KMS-11 (cell line): Measurements from ENCODE around the gene KY.

Experiments used
- H2AFZ ChIP-seq: fragments of 200-600 bp; sonication (generic); 2 replicates; pipeline ENCODE4 v1.6.1; 2016; ENCODE audit warnings: antibody characterized with exemption, mixed run types, low read depth
- H3K27ac ChIP-seq: fragments of 200-600 bp; sonication (generic); 2 replicates; pipeline ENCODE4 v1.6.1; 2016; ENCODE audit warnings: mild to moderate bottlenecking, mixed run types
- H3K27me3 ChIP-seq: fragments of 200-600 bp; sonication (generic); 2 replicates; pipeline ENCODE4 v1.6.1; 2017; ENCODE audit warnings: mild to moderate bottlenecking, low read depth, mixed run types, moderate library complexity; ENCODE audit not compliant: insufficient read depth
- H3K36me3 ChIP-seq: fragments of 200-600 bp; sonication (generic); 2 replicates; pipeline ENCODE4 v1.6.1; 2017; ENCODE audit warnings: mild to moderate bottlenecking, mixed run types; ENCODE audit not compliant: insufficient read depth
- H3K4me1 ChIP-seq: fragments of 200-600 bp; sonication (generic); 2 replicates; pipeline ENCODE4 v1.6.1; 2016; ENCODE audit warnings: mild to moderate bottlenecking, low read depth, mixed run types; ENCODE audit not compliant: poor library complexity, severe bottlenecking
- H3K4me2 ChIP-seq: fragments of 200-600 bp; sonication (generic); 2 replicates; pipeline ENCODE4 v1.7.0; 2016; ENCODE audit warnings: mild to moderate bottlenecking, mixed run types
- H3K4me3 ChIP-seq: fragments of 200-600 bp; sonication (generic); IDR thresholded peaks from 2 replicates; pipeline ENCODE4 v1.6.1; 2017; ENCODE audit warnings: low read depth, low read length, mixed read lengths; ENCODE audit not compliant: insufficient read depth
- H3K79me2 ChIP-seq: fragments of 200-600 bp; sonication (generic); 2 replicates; pipeline ENCODE4 v1.6.1; 2016; ENCODE audit warnings: low read depth, mixed run types; ENCODE audit not compliant: insufficient read depth
- H3K9ac ChIP-seq: fragments of 200-600 bp; sonication (generic); 2 replicates; pipeline ENCODE4 v1.6.1; 2016; ENCODE audit warnings: mild to moderate bottlenecking, mixed run types
- H4K20me1 ChIP-seq: fragments of 200-600 bp; sonication (generic); 2 replicates; pipeline ENCODE4 v1.6.1; 2016; ENCODE audit warnings: mild to moderate bottlenecking, mixed run types; ENCODE audit not compliant: insufficient read depth
- TF ChIP-seq, protein P1 (sequence below): fragments of 200-600 bp; sonication (generic); conservative IDR thresholded peaks from 2 replicates; pipeline ENCODE4 v1.6.1; 2017; ENCODE audit warnings: low read depth, mild to moderate bottlenecking, antibody characterized with exemption, low read length, moderate library complexity, mixed read lengths

Gene KY

DNA sequence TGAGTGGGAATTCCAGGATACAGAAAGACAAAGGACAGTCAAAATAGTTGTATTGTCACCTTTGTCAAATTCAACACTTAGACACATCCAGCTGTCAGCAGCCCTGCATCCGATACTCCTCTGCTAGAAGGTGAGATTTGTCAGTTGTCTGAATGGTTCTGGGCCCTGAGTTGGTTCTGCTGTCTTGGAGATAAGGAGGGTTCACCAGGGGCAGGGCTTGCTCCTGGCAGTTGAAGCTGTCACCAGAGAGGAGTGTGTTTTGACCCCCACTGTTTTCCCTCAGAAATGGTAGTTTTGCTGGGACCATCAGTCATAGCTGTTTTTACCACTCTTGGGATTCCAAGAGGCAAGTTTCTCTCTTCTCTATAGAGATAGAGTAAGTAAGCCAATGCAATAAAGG lies 3.2 kb upstream of the KY start:
- H3K9ac ChIP-seq = no peak overlapping the region
- H3K4me1 ChIP-seq = no peaks in the 10 kb centered on the region
- no peak overlapping the region for H3K4me3 ChIP-seq
- no peaks in the 10 kb centered on the region for H4K20me1 ChIP-seq
- no peak overlapping the region for H3K4me2 ChIP-seq
- no peaks in the 10 kb centered on the region for H3K36me3 ChIP-seq
- H3K27ac ChIP-seq = no peak overlapping the region
- H2AFZ ChIP-seq = no peak overlapping the region
- no peaks in the 10 kb centered on the region for H3K79me2 ChIP-seq
- TF ChIP-seq, protein P1, sequence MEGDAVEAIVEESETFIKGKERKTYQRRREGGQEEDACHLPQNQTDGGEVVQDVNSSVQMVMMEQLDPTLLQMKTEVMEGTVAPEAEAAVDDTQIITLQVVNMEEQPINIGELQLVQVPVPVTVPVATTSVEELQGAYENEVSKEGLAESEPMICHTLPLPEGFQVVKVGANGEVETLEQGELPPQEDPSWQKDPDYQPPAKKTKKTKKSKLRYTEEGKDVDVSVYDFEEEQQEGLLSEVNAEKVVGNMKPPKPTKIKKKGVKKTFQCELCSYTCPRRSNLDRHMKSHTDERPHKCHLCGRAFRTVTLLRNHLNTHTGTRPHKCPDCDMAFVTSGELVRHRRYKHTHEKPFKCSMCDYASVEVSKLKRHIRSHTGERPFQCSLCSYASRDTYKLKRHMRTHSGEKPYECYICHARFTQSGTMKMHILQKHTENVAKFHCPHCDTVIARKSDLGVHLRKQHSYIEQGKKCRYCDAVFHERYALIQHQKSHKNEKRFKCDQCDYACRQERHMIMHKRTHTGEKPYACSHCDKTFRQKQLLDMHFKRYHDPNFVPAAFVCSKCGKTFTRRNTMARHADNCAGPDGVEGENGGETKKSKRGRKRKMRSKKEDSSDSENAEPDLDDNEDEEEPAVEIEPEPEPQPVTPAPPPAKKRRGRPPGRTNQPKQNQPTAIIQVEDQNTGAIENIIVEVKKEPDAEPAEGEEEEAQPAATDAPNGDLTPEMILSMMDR = no peak
- no peaks in the 10 kb centered on the region for H3K27me3 ChIP-seq

DNA sequence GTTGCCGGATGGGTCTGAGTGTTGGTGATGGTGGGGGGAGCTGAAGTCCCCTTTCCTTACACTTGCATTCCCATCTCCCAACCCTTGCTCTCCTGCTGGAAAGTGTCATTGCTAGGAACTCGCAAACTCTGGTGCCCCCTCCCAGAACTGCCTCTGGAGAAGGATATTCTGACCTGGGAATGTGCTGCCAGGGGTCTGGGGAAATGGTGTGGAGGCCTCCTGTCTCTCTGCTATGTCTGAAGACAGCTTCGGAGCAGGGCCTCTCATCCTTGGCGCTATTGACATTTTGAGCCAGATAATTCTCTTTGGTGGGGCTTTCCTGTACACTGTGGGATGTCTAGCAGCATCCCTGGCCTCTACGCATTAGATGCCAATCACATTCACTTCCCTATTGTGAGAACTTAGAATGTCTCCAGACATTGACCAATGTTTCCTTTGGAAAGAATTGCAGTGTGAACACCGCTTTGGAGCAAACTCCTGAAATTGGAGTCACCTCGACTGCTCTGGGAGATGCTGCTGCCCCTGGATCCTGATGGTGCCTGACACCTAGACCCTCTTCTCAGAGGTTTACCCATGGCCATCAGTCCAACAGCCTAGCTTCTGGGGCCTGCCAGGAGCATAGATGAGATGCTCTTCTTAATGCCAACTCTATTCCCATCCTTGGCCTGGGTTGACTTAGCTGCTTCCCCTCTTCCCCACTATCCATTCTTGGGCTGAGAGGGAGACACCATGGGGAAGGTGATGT lies 2.2 kb upstream of the KY start:
- no peak overlapping the region for H3K4me2 ChIP-seq
- H3K9ac ChIP-seq = no peak overlapping the region
- H3K79me2 ChIP-seq = no peaks in the 10 kb centered on the region
- no peak overlapping the region for H2AFZ ChIP-seq
- H3K4me3 ChIP-seq = no peak overlapping the region
- H3K36me3 ChIP-seq = no peaks in the 10 kb centered on the region
- no peak overlapping the region for H3K27ac ChIP-seq
- TF ChIP-seq, protein P1 = no peak
- no peaks in the 10 kb centered on the region for H4K20me1 ChIP-seq
- H3K27me3 ChIP-seq = no peaks in the 10 kb centered on the region
- H3K4me1 ChIP-seq = no peaks in the 10 kb centered on the region

DNA sequence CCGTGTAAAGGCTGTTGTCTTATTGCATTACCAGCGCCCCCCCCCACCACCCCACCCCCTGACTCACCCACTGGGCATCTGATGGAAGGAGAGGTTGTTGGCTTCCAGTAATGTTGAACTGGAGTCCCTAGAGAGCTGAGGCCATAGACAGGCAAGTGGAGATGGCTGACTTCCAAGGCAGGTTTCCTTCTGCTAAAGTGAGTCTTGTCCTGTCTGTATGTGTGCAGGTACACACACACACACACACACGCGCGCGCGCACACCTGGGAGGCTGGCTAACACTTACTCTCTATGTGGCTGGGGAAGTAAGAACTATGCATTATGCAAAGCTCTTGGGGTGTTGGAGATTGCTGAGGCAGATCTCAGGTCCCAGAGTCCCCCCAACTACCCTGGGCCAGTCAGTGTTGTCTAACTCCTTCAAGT lies 1.6 kb upstream of the KY start:
- Histone ChIP-seq H3K79me2 (no peaks in the 10 kb centered on the region), H2AFZ (no peak overlapping the region), H3K4me1 (no peaks in the 10 kb centered on the region), H3K27me3 (no peaks in the 10 kb centered on the region), H3K36me3 (no peaks in the 10 kb centered on the region), H3K4me2 (no peak overlapping the region), H3K27ac (no peak overlapping the region), H4K20me1 (no peaks in the 10 kb centered on the region), H3K4me3 (no peak overlapping the region), H3K9ac (no peak overlapping the region)
- TF ChIP-seq, protein P1 = no peak

DNA sequence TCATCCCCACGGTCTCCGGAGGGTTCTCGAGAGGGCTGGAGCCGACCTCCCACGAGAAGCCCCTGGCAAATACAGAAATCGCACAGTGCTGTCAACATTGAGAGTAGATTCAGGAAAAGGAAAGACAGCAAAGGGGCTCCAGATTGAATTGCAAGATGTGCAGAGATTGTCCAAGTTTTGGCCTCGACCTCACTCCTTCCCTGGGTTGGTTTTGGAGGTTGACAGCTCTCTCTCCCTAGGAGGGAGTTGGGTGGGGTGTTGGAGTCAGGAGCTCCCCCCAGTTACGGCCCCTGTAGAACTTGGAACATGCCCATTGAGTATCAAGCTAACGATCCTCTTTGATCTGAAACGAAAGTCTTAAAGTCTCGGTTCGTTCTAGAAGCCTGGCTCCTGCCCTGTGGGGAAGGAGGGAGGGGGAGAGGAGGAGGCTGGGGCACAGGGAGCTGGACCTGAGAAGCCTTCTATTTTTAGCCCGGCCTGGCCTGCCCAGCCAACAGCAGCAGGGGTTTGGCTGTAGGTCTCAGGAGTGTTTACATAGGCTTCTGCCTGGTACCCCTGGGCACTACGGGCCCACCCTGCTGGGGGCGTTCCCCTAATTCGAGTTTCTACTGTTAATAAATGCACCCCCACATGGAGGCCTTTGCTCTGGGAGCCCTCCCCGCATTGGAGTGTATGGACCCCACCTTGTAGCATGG lies 672 bp upstream of the KY start:
- Histone ChIP-seq H2AFZ (no peak overlapping the region), H3K27me3 (no peaks in the 10 kb centered on the region), H3K9ac (no peak overlapping the region)

More for the DNA sequence above, 672 bp upstream of the KY start:
- no peaks in the 10 kb centered on the region for H3K36me3 ChIP-seq
- no peaks in the 10 kb centered on the region for H3K79me2 ChIP-seq
- H4K20me1 ChIP-seq = no peaks in the 10 kb centered on the region
- H3K27ac ChIP-seq = no peak overlapping the region
- TF ChIP-seq, protein P1 = no peak
- no peak overlapping the region for H3K4me3 ChIP-seq
- H3K4me2 ChIP-seq = no peak overlapping the region
- H3K4me1 ChIP-seq = no peaks in the 10 kb centered on the region
